HL-60 (cell line): ENCODE measurements around the gene SLC23A2.

ENCODE experiments used
- CTCF ChIP-seq: IDR thresholded peaks from one replicate; pipeline ENCODE4 v1.5.1; 2011; ENCODE audit warnings: low read length, control low read depth, inconsistent platforms; ENCODE audit not compliant: insufficient read depth
- POLR2AphosphoS5 ChIP-seq: IDR thresholded peaks from 2 replicates; pipeline ENCODE4 v1.6.1; 2012; ENCODE audit warnings: low read depth

- no peak for TF ChIP-seq CTCF
- TF ChIP-seq POLR2AphosphoS5, result no peak
Measured at GRCh38 chr20:4937407-4938319, 63.6 kb downstream of the SLC23A2 start.
